Stimulated activated CD8-positive, alpha-beta memory T cell treated with anti-CD3 and anti-CD28 coated beads, Interleukin-15, amount 100 ng/mL, for 1 hour (primary cell): ENCODE data around the gene DCBLD2.

Experiments
- DNase-seq: peaks from one replicate; pipeline ENCODE4 v3.0.0-alpha.2; 2020; ENCODE audit warnings: low read depth

DCBLD2 gene

GRCh38 chr3:98829246-98829832 is 72.2 kb downstream of the DCBLD2 start:
- DNase-seq = no peak

GRCh38 chr3:98827221-98827920 is 74.1 kb downstream of the DCBLD2 start:
- no peak for DNase-seq

DNA sequence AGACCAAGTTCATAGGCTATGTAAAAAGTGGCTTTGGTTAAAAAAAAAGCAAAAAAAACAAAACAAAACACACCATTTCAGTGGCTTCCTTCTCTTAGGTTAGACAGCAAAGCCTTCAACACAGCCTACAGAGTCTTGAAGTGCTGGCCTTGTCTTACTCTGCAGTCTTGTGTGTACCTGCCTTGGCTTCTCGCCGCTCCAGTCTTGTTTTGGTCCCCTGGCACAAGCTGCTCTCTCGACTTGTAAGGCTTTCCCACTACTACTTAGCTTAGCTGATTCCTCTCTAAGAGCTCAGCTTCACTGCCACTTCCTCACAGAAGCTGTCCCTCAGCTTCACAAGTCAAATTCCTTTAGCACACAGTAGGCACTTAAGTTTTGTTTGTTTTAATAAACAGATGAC is 75.4 kb downstream of the DCBLD2 start:
- no peak for DNase-seq

DNA sequence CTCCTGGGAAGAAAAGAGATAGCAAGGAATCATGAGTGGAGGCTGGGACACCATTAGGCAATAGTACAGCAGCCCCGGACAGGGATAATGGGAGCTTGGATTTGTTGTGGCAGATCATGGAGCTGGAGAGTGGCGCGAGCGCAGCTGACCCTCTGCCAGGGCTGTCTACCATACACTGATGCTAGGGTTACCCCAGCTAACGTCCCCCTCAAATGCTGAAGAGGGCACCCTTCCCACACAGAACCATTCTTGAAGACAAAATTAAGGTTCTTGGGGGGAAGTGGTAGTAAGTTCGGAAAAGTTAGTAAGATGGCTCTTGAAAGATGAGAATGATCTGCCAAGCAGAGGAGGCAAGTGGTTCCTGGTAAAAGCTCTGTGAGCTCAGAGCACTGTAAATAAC is 77.2 kb downstream of the DCBLD2 start:
- DNase-seq = no peak

DNA sequence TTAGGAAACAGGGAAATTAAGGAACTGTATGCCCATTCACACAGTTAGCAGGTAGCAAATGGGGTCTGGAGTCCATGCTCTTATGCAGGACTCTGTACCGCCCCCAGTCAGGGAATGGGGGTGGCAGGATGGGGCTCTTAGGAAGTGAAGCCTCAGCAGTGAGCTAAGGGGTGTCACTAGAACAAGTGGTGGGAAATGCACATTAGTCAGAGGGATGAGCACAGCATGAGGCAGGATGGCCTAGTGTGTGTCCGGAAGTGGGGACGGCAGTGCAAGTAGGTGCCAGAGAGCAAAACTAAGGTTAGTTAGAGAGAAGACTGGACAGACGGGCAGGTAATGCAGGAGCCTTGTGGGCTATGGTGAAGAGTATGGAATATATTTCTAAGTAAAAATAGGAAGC is 77.7 kb downstream of the DCBLD2 start:
- DNase-seq = no peak

GRCh38 chr3:98821063-98821462 is 80.4 kb downstream of the DCBLD2 start:
- no peak for DNase-seq

GRCh38 chr3:98817547-98818041 is 83.9 kb downstream of the DCBLD2 start:
- no peak for DNase-seq

GRCh38 chr3:98814817-98815420 is 86.6 kb downstream of the DCBLD2 start:
- no peak for DNase-seq

GRCh38 chr3:98812851-98813374 is 88.6 kb downstream of the DCBLD2 start:
- no peak for DNase-seq

DNA sequence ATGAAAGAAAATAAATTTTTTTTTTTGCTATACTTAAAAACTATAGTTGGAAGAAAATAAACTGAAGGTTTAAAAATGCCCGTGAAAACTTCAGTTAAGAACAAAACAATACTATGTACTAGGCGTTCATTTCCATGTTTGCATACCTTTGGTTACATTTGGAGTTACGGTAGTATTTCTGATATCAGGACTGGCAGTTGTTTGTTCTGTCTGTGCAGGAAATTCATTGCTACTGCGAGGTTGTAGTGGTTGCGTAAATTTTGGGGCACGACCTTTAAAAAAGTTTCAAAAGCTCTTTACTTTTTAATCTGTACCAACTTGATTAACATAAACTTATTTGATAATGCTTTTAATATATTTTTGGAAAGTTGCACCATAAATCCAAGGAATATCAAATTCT is 90.4 kb downstream of the DCBLD2 start:
- no peak for DNase-seq

DNA sequence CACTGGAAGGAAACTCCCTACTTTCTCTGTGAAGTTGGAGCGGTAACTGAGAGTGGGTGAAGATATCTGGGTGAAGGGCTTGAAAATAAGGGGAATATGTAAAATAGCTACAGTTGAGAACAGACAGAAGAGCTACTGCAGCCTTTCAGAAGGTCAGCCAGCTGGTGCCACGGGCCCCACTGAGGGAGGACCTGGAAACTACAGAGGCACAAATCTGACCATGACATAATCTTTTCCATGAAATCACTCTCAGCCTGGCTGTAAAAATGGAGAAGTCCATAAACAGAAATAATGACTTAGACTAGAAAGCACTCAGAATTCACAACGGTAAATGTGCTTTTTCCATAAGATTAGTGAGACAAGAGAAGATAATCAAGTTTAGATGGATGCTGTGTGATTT is 91.9 kb downstream of the DCBLD2 start:
- no peak for DNase-seq

GRCh38 chr3:98808071-98808470 is 93.4 kb downstream of the DCBLD2 start:
- no peak for DNase-seq

GRCh38 chr3:98807561-98807960 is 93.9 kb downstream of the DCBLD2 start:
- no peak for DNase-seq

GRCh38 chr3:98807011-98807410 is 94.5 kb downstream of the DCBLD2 start:
- DNase-seq = no peak

GRCh38 chr3:98806521-98806920 is 95.0 kb downstream of the DCBLD2 start:
- DNase-seq = no peak

DNA sequence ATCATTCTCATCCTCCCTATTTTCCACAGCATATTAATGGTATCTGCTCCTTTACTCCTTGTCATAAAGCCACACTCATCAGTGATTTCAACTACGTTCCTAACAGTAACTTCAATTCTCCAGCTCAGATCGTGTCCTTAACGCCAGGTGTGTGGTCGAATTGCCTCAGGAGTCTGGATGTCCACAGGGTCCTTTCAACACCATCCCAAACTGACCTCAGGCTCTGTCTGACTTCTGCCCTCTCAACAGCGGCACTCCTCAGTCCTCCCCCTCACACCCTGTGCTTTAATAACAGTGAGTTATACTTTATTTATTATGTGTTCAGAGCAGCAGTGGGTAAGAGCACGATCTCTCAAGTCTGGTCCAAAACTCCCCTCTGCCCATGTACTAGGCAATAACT is 95.9 kb downstream of the DCBLD2 start:
- no peak for DNase-seq

- DNase-seq = no peak
Measured at GRCh38 chr3:98801043-98801747, 100.3 kb downstream of the DCBLD2 start.

DNA sequence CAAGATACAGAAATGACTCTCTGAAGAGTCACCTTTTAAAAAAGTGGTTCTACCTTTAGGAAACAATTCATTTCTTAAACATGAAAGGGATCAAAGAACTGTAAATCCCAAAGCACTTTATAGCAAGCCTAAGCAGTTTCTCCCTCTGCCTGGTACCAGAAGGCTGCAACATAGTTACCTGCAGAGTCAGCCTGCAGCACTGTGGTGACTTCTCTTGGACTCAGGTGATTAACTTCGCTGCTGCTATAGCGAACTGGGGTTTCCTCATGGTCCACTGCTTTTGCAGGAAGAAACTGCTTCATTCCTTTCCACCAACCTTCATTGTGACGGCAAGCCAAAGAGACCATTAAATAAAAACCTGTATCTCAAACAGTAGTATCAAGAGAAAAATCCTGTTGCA is 101.1 kb downstream of the DCBLD2 start:
- no peak for DNase-seq

DNA sequence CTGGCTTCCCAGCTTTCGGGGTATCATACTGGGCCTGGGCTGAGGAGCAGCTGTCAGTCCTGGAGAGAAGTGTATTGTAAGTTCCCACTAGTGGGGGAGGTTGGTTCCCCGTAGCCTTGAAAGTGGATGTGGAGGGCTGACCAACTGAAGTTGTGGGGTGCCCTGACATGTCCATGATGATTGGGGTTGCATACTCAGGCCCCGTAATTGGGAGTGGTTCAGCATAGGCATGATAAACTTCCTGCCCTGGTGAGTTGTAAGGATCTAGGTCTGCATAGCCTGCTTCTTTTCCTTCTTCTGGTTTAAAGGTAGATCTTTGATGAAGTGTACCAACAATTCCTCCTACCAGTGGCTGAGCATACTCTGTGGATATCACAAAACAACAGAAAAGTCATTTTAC is 102.0 kb downstream of the DCBLD2 start:
- no peak for DNase-seq

DNA sequence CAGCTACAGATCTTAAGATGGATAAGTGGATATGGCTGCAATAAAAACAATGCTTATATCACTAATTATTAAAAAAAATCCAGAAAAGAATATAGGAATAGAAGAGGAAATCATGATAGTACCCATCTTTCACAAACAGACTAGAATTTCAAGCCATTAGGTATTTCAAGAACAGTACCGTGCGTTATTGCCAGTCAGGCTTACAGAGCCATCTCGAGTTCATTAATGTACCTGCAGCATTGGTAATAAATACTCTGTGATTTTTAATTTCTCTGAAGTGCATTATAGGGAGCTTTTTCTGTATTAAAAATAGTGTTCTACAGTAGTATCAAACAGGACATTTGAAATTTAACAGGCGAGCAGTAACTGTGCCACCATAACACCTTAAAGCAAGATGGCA is 102.7 kb downstream of the DCBLD2 start:
- no peak for DNase-seq

GRCh38 chr3:98797905-98798304 is 103.6 kb downstream of the DCBLD2 start:
- DNase-seq = no peak

- DNase-seq = no peak
Measured at GRCh38 chr3:98796334-98796733, 105.2 kb downstream of the DCBLD2 start.

GRCh38 chr3:98793971-98794370 is 107.5 kb downstream of the DCBLD2 start:
- no peak for DNase-seq
